ENCODE measurements around the gene TSC22D4. TPM values are rescaled to one million over a fixed set of nuclear protein-coding genes. Genes with fewer than 3 reads are reported as not detected.

Gene TSC22D4
- total RNA-seq, 1 donor from 2014 or later: 53.4 TPM

DNA sequence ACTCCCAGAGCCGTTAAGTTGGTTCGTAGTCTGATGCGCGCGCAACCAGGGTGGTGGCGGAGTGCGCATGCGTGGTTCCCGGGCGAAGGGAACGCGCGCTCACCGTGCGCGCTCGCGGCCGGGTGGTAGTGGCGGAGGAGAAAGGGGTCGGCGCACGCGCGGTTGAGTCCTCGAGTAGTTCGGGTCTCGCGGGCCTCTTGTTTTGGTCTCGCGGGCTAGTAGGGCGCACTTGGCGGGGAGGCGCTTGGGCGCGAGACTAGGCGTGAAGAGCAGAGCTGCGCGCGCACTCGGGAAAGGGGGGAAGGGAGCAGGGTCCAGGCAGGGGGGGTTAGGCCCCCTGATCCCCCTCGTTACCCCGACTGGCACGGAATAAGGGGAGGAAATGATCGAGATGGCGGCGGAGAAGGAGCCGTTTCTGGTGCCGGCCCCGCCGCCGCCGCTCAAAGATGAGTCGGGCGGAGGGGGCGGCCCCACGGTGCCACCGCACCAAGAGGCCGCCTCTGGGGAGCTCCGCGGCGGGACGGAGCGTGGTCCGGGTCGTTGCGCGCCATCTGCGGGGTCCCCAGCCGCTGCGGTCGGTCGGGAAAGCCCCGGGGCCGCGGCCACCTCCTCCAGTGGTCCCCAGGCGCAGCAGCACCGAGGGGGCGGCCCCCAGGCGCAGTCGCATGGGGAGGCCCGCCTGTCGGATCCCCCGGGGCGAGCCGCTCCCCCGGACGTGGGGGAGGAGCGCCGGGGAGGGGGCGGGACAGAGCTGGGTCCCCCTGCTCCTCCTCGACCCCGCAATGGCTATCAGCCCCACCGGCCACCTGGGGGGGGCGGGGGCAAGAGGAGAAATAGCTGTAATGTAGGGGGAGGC is 49.1 kb downstream of the TSC22D4 start, which contains the start of gene MEPCE:
Gene MEPCE (plus strand): TSS at position 195 of the 856 bp plus-strand sequence. CDS start 188 bp downstream, at position 383.
- H3K4me1 Mint-ChIP-seq (ENCODE audit: low read depth, unreplicated experiment): peaks cover 16% of the 10 kb centered on the region
- TF ChIP-seq, protein P1, sequence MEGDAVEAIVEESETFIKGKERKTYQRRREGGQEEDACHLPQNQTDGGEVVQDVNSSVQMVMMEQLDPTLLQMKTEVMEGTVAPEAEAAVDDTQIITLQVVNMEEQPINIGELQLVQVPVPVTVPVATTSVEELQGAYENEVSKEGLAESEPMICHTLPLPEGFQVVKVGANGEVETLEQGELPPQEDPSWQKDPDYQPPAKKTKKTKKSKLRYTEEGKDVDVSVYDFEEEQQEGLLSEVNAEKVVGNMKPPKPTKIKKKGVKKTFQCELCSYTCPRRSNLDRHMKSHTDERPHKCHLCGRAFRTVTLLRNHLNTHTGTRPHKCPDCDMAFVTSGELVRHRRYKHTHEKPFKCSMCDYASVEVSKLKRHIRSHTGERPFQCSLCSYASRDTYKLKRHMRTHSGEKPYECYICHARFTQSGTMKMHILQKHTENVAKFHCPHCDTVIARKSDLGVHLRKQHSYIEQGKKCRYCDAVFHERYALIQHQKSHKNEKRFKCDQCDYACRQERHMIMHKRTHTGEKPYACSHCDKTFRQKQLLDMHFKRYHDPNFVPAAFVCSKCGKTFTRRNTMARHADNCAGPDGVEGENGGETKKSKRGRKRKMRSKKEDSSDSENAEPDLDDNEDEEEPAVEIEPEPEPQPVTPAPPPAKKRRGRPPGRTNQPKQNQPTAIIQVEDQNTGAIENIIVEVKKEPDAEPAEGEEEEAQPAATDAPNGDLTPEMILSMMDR (IDR thresholded peaks at IDR 0.05; ENCODE audit: insufficient read depth, low read depth, low read length): no peak
- TF ChIP-seq EZH2 (IDR thresholded peaks at IDR 0.05; ENCODE audit: insufficient read depth, low read length): no peak
- H3K9me3 Mint-ChIP-seq (ENCODE audit: unreplicated experiment): no peaks in the 10 kb centered on the region
- H4K20me1 ChIP-seq (ENCODE audit: insufficient read depth, low read length): peaks cover 39% of the 10 kb centered on the region
- no peak for FAIRE-seq
- peak within 1 kb of the TSS; percentile 87 for H3K4me2 ChIP-seq (ENCODE audit: low read length)
- peak within 1 kb of the TSS; percentile 98 for H3K27ac ChIP-seq (ENCODE audit: low read depth, low read length)
- peaks cover 20% of the 10 kb centered on the region for H3K36me3 ChIP-seq (ENCODE audit: insufficient read depth, low read length)
- peaks cover 49% of the 10 kb centered on the region for H3K79me2 ChIP-seq (ENCODE audit: insufficient read depth, low read length)
- DNase-seq (ENCODE audit: low read depth): peak; percentile 84
- no peaks in the 10 kb centered on the region for H3K9me3 ChIP-seq (ENCODE audit: insufficient read depth, low read depth, low read length)
- H3K4me3 Mint-ChIP-seq (ENCODE audit: unreplicated experiment): peak within 1 kb of the TSS; percentile 96
- no peaks in the 10 kb centered on the region for H3K27me3 Mint-ChIP-seq (ENCODE audit: low read depth, unreplicated experiment)
- H3K36me3 Mint-ChIP-seq (ENCODE audit: low read depth, unreplicated experiment): peaks cover 7% of the 10 kb centered on the region
- peak within 1 kb of the TSS; percentile 100 for H3K27ac Mint-ChIP-seq (ENCODE audit: unreplicated experiment)
- H3K4me3 ChIP-seq (ENCODE audit: insufficient read depth, low read depth, low read length): peak within 1 kb of the TSS; percentile 81
- H3K9ac ChIP-seq (ENCODE audit: low read length): peak within 1 kb of the TSS; percentile 96
- no peaks in the 10 kb centered on the region for H3K27me3 ChIP-seq (ENCODE audit: insufficient read depth, low read length)
- peak within 1 kb of the TSS; percentile 82 for H2AFZ ChIP-seq (ENCODE audit: low read depth, low read length)
- H3K4me1 ChIP-seq (ENCODE audit: insufficient read depth, low read length): peaks cover 15% of the 10 kb centered on the region

DNA sequence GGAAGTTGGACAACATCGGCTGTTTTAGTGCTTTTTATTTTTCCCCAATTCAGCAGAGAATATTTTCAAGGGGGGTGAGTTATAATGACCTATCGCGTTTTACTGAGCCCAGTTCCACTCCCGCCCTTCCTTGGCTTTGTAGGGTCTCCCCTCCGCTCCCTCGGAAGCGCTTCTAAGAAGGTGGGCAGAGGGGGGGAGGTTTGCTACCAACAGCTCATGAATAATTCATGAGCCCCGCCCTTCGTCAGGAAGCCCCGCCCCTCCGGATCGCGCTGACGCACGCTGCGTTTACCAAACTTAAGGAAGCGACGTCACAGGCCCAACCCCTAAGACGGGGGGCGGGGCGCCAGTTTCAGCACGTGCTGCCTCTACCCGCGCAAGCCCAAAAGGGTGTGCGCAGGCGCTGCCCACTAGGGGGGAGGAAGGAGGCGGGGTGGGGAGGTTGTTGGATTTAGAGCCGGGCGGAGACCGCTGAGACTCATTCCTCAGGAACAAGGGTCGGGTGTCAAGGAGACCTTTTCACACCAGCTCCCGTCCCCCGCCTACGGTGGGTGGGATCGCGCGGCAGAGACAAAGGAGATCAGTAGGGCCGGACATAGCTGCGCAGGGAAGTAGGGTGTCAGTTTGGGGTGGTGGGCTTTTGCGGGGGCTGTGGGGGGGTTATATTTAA is 49.9 kb downstream of the TSC22D4 start:
- Mint-ChIP-seq H3K27me3 (ENCODE audit: low read depth, unreplicated experiment) (no peaks in the 10 kb centered on the region), H3K27ac (ENCODE audit: unreplicated experiment) (peak overlapping the region; percentile 100), H3K36me3 (ENCODE audit: low read depth, unreplicated experiment) (peaks cover 7% of the 10 kb centered on the region), H3K9me3 (ENCODE audit: unreplicated experiment) (no peaks in the 10 kb centered on the region), H3K4me1 (ENCODE audit: low read depth, unreplicated experiment) (peaks cover 11% of the 10 kb centered on the region), H3K4me3 (ENCODE audit: unreplicated experiment) (peak overlapping the region; percentile 96)
- H4K20me1 ChIP-seq (ENCODE audit: insufficient read depth, low read length): peaks cover 32% of the 10 kb centered on the region
- H3K36me3 ChIP-seq (ENCODE audit: insufficient read depth, low read length): peaks cover 15% of the 10 kb centered on the region
- FAIRE-seq: no peak
- peak overlapping the region; percentile 98 for H3K27ac ChIP-seq (ENCODE audit: low read depth, low read length)
- H3K9ac ChIP-seq (ENCODE audit: low read length): peak overlapping the region; percentile 96
- H3K4me2 ChIP-seq (ENCODE audit: low read length): peak overlapping the region; percentile 87
- peak overlapping the region; percentile 82 for H2AFZ ChIP-seq (ENCODE audit: low read depth, low read length)
- peaks cover 15% of the 10 kb centered on the region for H3K4me1 ChIP-seq (ENCODE audit: insufficient read depth, low read length)
- no peaks in the 10 kb centered on the region for H3K27me3 ChIP-seq (ENCODE audit: insufficient read depth, low read length)
- TF ChIP-seq, protein P1 (IDR thresholded peaks at IDR 0.05; ENCODE audit: insufficient read depth, low read depth, low read length): no peak
- TF ChIP-seq EZH2 (IDR thresholded peaks at IDR 0.05; ENCODE audit: insufficient read depth, low read length): no peak
- H3K9me3 ChIP-seq (ENCODE audit: insufficient read depth, low read depth, low read length): no peaks in the 10 kb centered on the region
- H3K4me3 ChIP-seq (ENCODE audit: insufficient read depth, low read depth, low read length): peak overlapping the region; percentile 81
- DNase-seq (ENCODE audit: low read depth): peak; percentile 96
- peaks cover 43% of the 10 kb centered on the region for H3K79me2 ChIP-seq (ENCODE audit: insufficient read depth, low read length)
